ENCODE measurements around the gene PRKN. TPM values are rescaled to one million over a fixed set of nuclear protein-coding genes. Genes with fewer than 3 reads are reported as not detected.

The PRKN gene
- total and polyA plus RNA-seq, 2 experiments from 2014 or later, result 0.10 to 0.84 TPM

DNA sequence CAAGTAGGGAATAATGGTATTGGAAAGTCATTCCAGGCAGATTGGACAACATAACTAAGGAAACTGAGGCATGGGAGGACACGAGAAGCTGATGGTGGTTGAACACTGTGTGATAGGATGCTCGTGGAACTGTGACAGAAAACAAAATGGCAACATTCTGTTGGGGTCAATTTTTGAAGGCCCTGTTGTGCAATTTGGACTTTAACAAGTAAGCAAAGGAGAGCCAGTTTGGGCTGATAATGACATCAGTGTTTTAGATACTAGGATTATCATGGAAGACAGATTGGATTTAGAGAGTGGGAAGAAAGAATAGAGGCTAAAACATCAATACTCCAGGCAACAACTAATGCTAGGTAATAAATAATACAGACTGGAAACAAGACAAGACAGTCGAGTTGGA, 53.1 kb downstream of the PRKN start:
- Histone ChIP-seq H4K20me1 (replicated peaks; ENCODE audit: insufficient read depth) (no peaks in the 10 kb centered on the region), H3K4me3 (no peak overlapping the region), H3K27ac (ENCODE audit: low read depth) (no peak overlapping the region), H3K4me2 (no peak overlapping the region), H2AFZ (no peak overlapping the region), H3F3A (replicated peaks; ENCODE audit: low read depth) (no peaks in the 10 kb centered on the region), H3K36me3 (ENCODE audit: insufficient read depth) (no peaks in the 10 kb centered on the region), H3K9me2 (ENCODE audit: insufficient read depth) (no peaks in the 10 kb centered on the region), H3K79me2 (replicated peaks; ENCODE audit: insufficient read depth) (no peaks in the 10 kb centered on the region), H3K27me3 (ENCODE audit: insufficient read depth) (no peaks in the 10 kb centered on the region), H3K4me1 (ENCODE audit: insufficient read depth) (no peaks in the 10 kb centered on the region)
- no peaks in the 10 kb centered on the region for H3K27me3 Mint-ChIP-seq (ENCODE audit: insufficient read depth, low read depth, poor library complexity)
- no peak for TF ChIP-seq EZH2phosphoT487 (IDR thresholded peaks at IDR 0.05; ENCODE audit: unreplicated experiment)
- TF ChIP-seq ZNF114 (CRISPR knock-in tag; IDR thresholded peaks at IDR 0.05), result no peak
- no peak for TF ChIP-seq STAT1 (IDR thresholded peaks at IDR 0.05; ENCODE audit: unreplicated experiment)
- no peak for TF ChIP-seq NANOG (IDR thresholded peaks at IDR 0.05; ENCODE audit: borderline replicate concordance)
- no peak for TF ChIP-seq POLR2AphosphoS5 (IDR thresholded peaks at IDR 0.05; ENCODE audit: low read depth)
- TF ChIP-seq, protein P1, sequence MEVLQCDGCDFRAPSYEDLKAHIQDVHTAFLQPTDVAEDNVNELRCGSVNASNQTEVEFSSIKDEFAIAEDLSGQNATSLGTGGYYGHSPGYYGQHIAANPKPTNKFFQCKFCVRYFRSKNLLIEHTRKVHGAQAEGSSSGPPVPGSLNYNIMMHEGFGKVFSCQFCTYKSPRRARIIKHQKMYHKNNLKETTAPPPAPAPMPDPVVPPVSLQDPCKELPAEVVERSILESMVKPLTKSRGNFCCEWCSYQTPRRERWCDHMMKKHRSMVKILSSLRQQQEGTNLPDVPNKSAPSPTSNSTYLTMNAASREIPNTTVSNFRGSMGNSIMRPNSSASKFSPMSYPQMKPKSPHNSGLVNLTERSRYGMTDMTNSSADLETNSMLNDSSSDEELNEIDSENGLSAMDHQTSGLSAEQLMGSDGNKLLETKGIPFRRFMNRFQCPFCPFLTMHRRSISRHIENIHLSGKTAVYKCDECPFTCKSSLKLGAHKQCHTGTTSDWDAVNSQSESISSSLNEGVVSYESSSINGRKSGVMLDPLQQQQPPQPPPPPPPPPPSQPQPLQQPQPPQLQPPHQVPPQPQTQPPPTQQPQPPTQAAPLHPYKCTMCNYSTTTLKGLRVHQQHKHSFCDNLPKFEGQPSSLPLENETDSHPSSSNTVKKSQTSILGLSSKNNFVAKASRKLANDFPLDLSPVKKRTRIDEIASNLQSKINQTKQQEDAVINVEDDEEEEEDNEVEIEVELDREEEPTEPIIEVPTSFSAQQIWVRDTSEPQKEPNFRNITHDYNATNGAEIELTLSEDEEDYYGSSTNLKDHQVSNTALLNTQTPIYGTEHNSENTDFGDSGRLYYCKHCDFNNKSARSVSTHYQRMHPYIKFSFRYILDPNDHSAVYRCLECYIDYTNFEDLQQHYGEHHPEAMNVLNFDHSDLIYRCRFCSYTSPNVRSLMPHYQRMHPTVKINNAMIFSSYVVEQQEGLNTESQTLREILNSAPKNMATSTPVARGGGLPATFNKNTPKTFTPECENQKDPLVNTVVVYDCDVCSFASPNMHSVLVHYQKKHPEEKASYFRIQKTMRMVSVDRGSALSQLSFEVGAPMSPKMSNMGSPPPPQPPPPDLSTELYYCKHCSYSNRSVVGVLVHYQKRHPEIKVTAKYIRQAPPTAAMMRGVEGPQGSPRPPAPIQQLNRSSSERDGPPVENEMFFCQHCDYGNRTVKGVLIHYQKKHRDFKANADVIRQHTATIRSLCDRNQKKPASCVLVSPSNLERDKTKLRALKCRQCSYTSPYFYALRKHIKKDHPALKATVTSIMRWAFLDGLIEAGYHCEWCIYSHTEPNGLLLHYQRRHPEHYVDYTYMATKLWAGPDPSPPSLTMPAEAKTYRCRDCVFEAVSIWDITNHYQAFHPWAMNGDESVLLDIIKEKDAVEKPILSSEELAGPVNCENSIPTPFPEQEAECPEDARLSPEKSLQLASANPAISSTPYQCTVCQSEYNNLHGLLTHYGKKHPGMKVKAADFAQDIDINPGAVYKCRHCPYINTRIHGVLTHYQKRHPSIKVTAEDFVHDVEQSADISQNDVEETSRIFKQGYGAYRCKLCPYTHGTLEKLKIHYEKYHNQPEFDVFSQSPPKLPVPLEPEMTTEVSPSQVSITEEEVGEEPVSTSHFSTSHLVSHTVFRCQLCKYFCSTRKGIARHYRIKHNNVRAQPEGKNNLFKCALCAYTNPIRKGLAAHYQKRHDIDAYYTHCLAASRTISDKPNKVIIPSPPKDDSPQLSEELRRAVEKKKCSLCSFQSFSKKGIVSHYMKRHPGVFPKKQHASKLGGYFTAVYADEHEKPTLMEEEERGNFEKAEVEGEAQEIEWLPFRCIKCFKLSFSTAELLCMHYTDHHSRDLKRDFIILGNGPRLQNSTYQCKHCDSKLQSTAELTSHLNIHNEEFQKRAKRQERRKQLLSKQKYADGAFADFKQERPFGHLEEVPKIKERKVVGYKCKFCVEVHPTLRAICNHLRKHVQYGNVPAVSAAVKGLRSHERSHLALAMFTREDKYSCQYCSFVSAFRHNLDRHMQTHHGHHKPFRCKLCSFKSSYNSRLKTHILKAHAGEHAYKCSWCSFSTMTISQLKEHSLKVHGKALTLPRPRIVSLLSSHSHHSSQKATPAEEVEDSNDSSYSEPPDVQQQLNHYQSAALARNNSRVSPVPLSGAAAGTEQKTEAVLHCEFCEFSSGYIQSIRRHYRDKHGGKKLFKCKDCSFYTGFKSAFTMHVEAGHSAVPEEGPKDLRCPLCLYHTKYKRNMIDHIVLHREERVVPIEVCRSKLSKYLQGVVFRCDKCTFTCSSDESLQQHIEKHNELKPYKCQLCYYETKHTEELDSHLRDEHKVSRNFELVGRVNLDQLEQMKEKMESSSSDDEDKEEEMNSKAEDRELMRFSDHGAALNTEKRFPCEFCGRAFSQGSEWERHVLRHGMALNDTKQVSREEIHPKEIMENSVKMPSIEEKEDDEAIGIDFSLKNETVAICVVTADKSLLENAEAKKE (CRISPR knock-in tag; IDR thresholded peaks at IDR 0.05), result no peak
- no peak for TF ChIP-seq EZH2 (IDR thresholded peaks at IDR 0.05; ENCODE audit: low read depth, unreplicated experiment)
- no peak for TF ChIP-seq JUNB (IDR thresholded peaks at IDR 0.05; ENCODE audit: unreplicated experiment)
- TF ChIP-seq CREB1 (CRISPR knock-in tag; IDR thresholded peaks at IDR 0.05; ENCODE audit: low read depth), result no peak
- TF ChIP-seq, protein P2, sequence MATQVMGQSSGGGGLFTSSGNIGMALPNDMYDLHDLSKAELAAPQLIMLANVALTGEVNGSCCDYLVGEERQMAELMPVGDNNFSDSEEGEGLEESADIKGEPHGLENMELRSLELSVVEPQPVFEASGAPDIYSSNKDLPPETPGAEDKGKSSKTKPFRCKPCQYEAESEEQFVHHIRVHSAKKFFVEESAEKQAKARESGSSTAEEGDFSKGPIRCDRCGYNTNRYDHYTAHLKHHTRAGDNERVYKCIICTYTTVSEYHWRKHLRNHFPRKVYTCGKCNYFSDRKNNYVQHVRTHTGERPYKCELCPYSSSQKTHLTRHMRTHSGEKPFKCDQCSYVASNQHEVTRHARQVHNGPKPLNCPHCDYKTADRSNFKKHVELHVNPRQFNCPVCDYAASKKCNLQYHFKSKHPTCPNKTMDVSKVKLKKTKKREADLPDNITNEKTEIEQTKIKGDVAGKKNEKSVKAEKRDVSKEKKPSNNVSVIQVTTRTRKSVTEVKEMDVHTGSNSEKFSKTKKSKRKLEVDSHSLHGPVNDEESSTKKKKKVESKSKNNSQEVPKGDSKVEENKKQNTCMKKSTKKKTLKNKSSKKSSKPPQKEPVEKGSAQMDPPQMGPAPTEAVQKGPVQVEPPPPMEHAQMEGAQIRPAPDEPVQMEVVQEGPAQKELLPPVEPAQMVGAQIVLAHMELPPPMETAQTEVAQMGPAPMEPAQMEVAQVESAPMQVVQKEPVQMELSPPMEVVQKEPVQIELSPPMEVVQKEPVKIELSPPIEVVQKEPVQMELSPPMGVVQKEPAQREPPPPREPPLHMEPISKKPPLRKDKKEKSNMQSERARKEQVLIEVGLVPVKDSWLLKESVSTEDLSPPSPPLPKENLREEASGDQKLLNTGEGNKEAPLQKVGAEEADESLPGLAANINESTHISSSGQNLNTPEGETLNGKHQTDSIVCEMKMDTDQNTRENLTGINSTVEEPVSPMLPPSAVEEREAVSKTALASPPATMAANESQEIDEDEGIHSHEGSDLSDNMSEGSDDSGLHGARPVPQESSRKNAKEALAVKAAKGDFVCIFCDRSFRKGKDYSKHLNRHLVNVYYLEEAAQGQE (IDR thresholded peaks at IDR 0.05; ENCODE audit: unreplicated experiment), result no peak
- TF ChIP-seq, protein P3, sequence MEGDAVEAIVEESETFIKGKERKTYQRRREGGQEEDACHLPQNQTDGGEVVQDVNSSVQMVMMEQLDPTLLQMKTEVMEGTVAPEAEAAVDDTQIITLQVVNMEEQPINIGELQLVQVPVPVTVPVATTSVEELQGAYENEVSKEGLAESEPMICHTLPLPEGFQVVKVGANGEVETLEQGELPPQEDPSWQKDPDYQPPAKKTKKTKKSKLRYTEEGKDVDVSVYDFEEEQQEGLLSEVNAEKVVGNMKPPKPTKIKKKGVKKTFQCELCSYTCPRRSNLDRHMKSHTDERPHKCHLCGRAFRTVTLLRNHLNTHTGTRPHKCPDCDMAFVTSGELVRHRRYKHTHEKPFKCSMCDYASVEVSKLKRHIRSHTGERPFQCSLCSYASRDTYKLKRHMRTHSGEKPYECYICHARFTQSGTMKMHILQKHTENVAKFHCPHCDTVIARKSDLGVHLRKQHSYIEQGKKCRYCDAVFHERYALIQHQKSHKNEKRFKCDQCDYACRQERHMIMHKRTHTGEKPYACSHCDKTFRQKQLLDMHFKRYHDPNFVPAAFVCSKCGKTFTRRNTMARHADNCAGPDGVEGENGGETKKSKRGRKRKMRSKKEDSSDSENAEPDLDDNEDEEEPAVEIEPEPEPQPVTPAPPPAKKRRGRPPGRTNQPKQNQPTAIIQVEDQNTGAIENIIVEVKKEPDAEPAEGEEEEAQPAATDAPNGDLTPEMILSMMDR (conservative IDR thresholded peaks at IDR 0.05; ENCODE audit: low read depth in 2 of 2), result no peak
- TF ChIP-seq, protein P4, sequence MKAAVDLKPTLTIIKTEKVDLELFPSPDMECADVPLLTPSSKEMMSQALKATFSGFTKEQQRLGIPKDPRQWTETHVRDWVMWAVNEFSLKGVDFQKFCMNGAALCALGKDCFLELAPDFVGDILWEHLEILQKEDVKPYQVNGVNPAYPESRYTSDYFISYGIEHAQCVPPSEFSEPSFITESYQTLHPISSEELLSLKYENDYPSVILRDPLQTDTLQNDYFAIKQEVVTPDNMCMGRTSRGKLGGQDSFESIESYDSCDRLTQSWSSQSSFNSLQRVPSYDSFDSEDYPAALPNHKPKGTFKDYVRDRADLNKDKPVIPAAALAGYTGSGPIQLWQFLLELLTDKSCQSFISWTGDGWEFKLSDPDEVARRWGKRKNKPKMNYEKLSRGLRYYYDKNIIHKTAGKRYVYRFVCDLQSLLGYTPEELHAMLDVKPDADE (IDR thresholded peaks at IDR 0.05), result no peak
- no peak for TF ChIP-seq ZNF331 (CRISPR knock-in tag; IDR thresholded peaks at IDR 0.05; ENCODE audit: low read depth)
- H3K4me3 Mint-ChIP-seq, result no peak overlapping the region
- H3K36me3 Mint-ChIP-seq (ENCODE audit: low read depth), result no peaks in the 10 kb centered on the region
- ATAC-seq, result no peak
- no peak overlapping the region for H3K27ac Mint-ChIP-seq
- no peaks in the 10 kb centered on the region; the same call in 2 of the 3 replicates for H3K4me1 Mint-ChIP-seq
- no peak for DNase-seq (ENCODE audit: low spot score)
- H3K9me3 Mint-ChIP-seq, result no peaks in the 10 kb centered on the region

All from GM23338 (cell line).